Stimulated activated naive CD8-positive, alpha-beta T cell treated with anti-CD3 and anti-CD28 coated beads, Interleukin-15, Interleukin-2, amounts not matched to agents 100 ng/mL and 50 ng/mL, for 24 hours (primary cell): ENCODE data around the gene LRP5.

Experiments
- H3K27ac Mint-ChIP-seq: one replicate; pipeline ENCODE4 v1.8.0; 2021; ENCODE audit warnings: mild to moderate bottlenecking, mixed read lengths
- H3K27me3 Mint-ChIP-seq: one replicate; pipeline ENCODE4 v1.8.0; 2021; ENCODE audit warnings: mixed read lengths
- H3K36me3 Mint-ChIP-seq: one replicate; pipeline ENCODE4 v1.8.0; 2021; ENCODE audit warnings: low read depth, mixed read lengths
- H3K4me1 Mint-ChIP-seq: one replicate; pipeline ENCODE4 v1.8.0; 2021; ENCODE audit warnings: low read depth, mixed read lengths
- H3K4me3 Mint-ChIP-seq: one replicate; pipeline ENCODE4 v1.8.0; 2021; ENCODE audit warnings: mild to moderate bottlenecking, mixed read lengths
- H3K9me3 Mint-ChIP-seq: one replicate; pipeline ENCODE4 v1.8.0; 2021; ENCODE audit warnings: mixed read lengths

LRP5 gene

DNA sequence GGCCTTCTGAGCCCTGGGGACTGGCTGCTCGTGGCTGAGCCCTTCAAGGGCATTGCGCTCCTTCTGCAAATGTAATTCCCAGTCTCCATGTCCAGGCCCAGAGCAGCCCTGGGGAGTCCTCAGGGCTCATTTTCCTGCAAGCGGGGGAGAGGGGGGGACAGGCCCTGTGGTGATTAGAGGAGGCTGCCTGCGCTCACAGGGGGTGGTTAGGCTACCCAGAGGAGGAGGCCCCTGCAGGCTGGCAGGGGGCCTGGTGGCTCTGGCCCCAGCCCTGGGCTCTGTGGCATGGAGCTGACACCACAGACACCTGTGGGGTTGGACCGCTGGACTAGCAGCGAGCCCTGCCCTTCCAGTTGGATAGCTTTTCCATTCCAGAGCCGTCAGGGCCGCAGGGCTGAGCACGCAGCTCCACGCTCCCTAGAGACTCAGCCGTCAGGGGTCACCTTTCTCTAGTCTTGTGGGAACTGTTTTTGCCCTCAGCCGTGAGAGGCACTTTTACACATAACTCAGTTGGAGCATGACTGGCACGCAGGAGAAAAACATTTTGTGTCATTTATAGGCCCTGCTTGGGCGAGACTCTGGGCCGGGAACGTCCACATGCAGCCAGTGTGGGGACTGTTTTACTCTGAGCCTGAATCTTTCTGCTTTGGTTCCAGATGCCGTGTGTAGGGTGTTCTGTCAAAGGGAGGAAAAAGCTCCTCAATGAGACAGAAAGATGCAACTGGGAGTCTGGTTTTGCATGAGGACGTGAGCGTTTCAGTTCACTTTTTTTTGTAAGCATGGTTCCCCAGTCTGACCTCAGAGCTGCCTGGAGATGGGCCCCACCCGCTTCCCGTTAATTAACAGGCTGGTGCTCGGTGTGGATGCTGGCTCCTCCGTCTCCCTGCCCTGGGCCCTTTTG, 58.1 kb downstream of the LRP5 start:
- H3K27ac Mint-ChIP-seq: no peak overlapping the region
- no peak overlapping the region for H3K4me3 Mint-ChIP-seq
- no peaks in the 10 kb centered on the region for H3K9me3 Mint-ChIP-seq
- H3K36me3 Mint-ChIP-seq: no peaks in the 10 kb centered on the region
- H3K27me3 Mint-ChIP-seq: no peaks in the 10 kb centered on the region
- H3K4me1 Mint-ChIP-seq: peaks cover 12% of the 10 kb centered on the region

- Mint-ChIP-seq H3K27ac (no peak overlapping the region), H3K4me1 (peaks cover 12% of the 10 kb centered on the region), H3K9me3 (no peaks in the 10 kb centered on the region)
These were observed 59.0 kb downstream of the LRP5 start for GRCh38 chr11:68371171-68372041.

DNA sequence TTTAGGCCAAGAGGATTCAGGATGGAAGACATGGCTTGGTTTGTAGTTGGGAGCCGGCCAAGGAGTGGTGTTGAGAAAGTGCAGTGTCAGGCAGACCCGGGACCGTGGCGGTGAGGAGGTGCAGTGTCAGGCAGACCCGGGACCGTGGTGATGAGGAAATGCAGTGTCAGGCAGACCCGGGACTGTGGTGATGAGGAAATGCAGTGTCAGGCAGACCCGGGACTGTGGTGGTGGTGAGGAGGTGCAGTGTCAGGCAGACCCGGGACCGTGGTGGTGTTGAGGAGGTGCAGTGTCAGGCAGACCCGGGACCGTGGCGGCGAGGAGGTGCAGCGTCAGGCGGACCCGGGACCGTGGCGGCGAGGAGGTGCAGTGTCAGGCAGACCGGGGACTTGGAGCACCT, 59.7 kb downstream of the LRP5 start:
- Mint-ChIP-seq H3K27me3 (no peaks in the 10 kb centered on the region), H3K27ac (no peak overlapping the region), H3K4me1 (peaks cover 12% of the 10 kb centered on the region)

More at GRCh38 chr11:68371171-68372041, 59.0 kb downstream of the LRP5 start:
- H3K36me3 Mint-ChIP-seq: no peaks in the 10 kb centered on the region
- no peaks in the 10 kb centered on the region for H3K27me3 Mint-ChIP-seq
- H3K4me3 Mint-ChIP-seq: no peak overlapping the region

GRCh38 chr11:68372625-68373024, 60.2 kb downstream of the LRP5 start:
- Mint-ChIP-seq H3K9me3 (no peaks in the 10 kb centered on the region), H3K4me3 (no peak overlapping the region), H3K27me3 (no peaks in the 10 kb centered on the region), H3K27ac (no peak overlapping the region), H3K36me3 (no peaks in the 10 kb centered on the region), H3K4me1 (peaks cover 12% of the 10 kb centered on the region)

More for the DNA sequence above, 59.7 kb downstream of the LRP5 start:
- Mint-ChIP-seq H3K36me3 (no peaks in the 10 kb centered on the region), H3K4me3 (no peak overlapping the region), H3K9me3 (no peaks in the 10 kb centered on the region)

DNA sequence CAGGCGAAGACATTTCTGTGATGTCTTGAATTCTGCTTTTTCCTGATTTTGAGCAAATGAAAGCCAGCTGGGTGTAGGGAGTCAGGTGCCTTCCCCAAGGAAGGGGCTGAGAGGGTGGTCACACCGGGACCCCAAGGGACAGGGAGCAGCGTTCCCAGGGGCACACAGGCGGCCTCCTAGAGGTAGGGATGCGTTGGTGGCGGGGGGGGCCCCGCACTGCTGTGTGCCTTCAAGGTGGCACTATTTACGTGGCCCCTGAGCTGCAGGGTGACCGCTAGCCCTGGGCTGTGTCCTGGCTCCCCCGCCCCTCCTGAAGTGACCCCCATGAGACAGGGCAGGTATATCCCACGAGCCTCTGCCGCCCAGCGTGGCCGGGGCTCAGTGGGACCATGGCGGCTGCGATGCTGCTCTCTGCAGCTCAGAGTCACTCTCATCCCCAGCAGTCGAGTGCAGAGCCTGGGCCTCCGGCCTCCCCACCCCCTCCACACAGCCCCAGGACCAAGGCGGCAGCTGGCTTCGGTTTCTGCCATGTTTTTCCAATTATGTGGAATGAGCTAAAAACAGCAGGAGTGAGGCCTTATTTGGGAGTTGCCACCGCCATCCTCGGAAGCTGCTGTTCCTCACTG, 60.9 kb downstream of the LRP5 start:
- Mint-ChIP-seq H3K4me3 (no peak overlapping the region), H3K9me3 (no peaks in the 10 kb centered on the region), H3K27me3 (no peaks in the 10 kb centered on the region), H3K36me3 (no peaks in the 10 kb centered on the region), H3K4me1 (peaks cover 12% of the 10 kb centered on the region), H3K27ac (no peak overlapping the region)

DNA sequence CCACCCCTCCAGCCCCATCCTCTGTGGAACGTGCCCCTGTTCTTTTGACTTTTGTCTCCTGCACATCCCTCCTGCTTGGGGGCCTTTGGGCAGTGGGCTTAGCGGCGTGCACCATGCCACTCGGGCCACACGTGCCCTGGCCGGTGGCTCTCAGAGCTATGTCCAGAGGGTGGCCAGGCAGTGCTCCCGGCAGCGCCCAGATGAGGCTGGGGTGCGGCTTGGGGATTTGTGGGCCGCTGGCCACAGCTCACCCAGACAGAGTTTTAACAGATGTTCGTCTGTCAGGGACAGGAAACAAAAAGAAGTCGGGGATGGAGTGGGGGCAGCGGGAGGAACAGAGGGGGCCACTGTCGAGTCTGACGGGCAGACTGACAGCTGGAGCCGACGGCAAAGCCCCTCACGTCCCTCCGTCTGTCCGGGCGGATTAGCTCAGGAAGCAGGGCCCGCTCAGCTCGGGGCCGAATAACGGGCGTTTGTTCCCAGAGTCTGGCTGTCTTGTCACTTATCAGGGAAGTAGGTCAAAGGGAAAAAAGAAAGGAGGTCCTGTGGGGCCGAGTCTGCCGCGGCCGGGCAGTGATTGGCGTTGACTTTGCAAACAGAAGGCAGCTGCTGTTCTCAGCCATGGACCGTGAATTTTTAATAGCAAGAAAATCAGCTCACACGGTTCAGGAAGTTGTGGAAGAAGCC, 61.6 kb downstream of the LRP5 start:
- no peaks in the 10 kb centered on the region for H3K9me3 Mint-ChIP-seq
- peaks cover 12% of the 10 kb centered on the region for H3K4me1 Mint-ChIP-seq
- no peak overlapping the region for H3K27ac Mint-ChIP-seq
- no peaks in the 10 kb centered on the region for H3K36me3 Mint-ChIP-seq
- no peaks in the 10 kb centered on the region for H3K27me3 Mint-ChIP-seq
- no peak overlapping the region for H3K4me3 Mint-ChIP-seq

DNA sequence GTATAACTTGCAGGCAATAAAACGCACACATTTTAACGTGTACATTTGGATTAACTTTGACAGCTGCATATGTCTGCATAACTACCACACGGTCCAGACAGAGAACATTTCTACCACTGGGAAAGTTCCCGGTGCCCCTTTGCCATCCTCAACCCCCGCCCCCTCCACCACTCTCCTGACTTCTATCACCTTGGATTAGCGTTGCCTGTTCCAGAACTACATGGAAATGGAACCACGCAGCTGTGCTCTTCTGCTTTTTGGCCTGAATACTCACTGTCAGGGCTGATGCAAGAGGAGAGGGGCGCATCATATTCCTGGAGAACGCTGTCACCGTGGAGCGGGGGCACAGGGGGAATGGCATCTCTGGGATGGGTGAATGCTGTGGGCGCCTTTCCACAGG, 62.1 kb downstream of the LRP5 start:
- Mint-ChIP-seq H3K27me3 (no peaks in the 10 kb centered on the region), H3K36me3 (no peaks in the 10 kb centered on the region), H3K27ac (no peak overlapping the region), H3K4me3 (no peak overlapping the region), H3K9me3 (no peaks in the 10 kb centered on the region), H3K4me1 (peaks cover 12% of the 10 kb centered on the region)

GRCh38 chr11:68375337-68375736, 62.9 kb downstream of the LRP5 start:
- Mint-ChIP-seq H3K27me3 (no peaks in the 10 kb centered on the region), H3K9me3 (no peaks in the 10 kb centered on the region), H3K4me1 (peaks cover 20% of the 10 kb centered on the region), H3K4me3 (no peak overlapping the region), H3K36me3 (no peaks in the 10 kb centered on the region), H3K27ac (no peak overlapping the region)

DNA sequence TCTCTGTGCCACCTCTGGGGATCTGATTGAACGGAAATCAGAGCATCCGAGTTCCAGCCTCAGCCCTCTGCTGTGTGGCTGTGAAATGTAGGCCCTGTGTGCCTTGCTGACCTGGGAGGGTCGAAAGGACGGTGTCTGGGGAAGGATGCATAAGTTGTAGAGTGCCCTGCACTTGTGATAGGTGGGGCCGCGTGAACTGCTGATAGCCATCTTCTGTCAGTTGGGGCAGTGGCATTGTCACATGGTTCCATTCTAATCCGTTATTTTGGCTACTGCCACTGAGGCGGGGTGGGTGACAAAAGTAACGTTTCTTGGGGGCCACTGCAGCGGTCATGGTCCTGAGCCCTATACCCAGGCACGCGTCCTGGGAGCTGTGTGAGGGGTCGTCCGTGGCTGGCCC, 63.4 kb downstream of the LRP5 start:
- Mint-ChIP-seq H3K4me3 (no peak overlapping the region), H3K9me3 (no peaks in the 10 kb centered on the region), H3K27me3 (no peaks in the 10 kb centered on the region), H3K27ac (no peak overlapping the region), H3K4me1 (peaks cover 23% of the 10 kb centered on the region), H3K36me3 (no peaks in the 10 kb centered on the region)

- no peaks in the 10 kb centered on the region for H3K27me3 Mint-ChIP-seq
- H3K9me3 Mint-ChIP-seq: no peaks in the 10 kb centered on the region
- H3K36me3 Mint-ChIP-seq: no peaks in the 10 kb centered on the region
- H3K4me3 Mint-ChIP-seq: no peak overlapping the region
- H3K4me1 Mint-ChIP-seq: peaks cover 18% of the 10 kb centered on the region
- H3K27ac Mint-ChIP-seq: no peak overlapping the region
These were observed 65.0 kb downstream of the LRP5 start for GRCh38 chr11:68377389-68377795.

GRCh38 chr11:68379206-68379605, 66.8 kb downstream of the LRP5 start:
- no peaks in the 10 kb centered on the region for H3K9me3 Mint-ChIP-seq
- no peaks in the 10 kb centered on the region for H3K36me3 Mint-ChIP-seq
- no peaks in the 10 kb centered on the region for H3K27me3 Mint-ChIP-seq
- H3K4me1 Mint-ChIP-seq: peaks cover 18% of the 10 kb centered on the region
- H3K27ac Mint-ChIP-seq: no peak overlapping the region
- H3K4me3 Mint-ChIP-seq: no peak overlapping the region

DNA sequence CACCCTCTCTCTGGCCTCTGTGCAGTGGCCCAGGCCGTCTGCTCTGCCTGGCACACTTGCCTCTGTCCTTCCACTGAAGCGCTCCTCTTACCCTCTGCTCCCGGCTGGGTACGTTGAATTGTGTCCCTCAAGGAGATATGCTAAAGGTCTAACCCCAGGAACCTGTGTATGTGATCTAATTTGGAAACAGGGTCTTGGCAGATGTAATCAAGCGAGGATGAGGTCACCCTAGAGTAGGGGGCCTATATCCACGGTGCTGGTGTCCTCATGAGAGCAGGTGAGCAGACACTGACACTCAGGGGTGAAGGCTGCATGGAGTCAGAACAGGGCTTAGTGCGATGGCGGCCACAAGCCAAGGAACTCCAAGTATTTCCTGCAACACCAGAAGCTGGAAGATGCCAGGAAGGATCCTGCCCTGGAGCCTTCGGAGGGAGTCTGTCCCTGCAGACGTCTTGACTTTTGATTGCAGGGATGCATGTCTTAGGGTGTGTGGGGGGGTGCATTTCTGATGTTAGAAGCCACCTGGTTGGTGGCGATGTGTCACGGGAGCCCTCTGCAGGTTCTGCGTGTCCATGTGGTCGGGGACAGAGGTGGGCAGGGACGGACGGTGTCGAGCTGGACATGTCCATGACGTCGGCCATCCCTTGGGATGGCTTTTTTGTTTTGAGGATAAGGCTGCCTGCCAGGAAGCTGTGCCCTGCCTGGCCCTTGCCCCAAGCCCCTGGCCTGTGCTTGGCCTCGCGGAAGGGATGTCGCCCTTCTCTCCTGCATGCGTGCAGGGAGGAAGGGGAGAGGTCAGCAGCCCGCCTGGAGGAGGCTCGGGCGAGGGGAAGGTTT, 68.6 kb downstream of the LRP5 start:
- no peaks in the 10 kb centered on the region for H3K36me3 Mint-ChIP-seq
- no peak overlapping the region for H3K4me3 Mint-ChIP-seq
- peaks cover 18% of the 10 kb centered on the region for H3K4me1 Mint-ChIP-seq
- H3K9me3 Mint-ChIP-seq: no peaks in the 10 kb centered on the region
- H3K27ac Mint-ChIP-seq: no peak overlapping the region
- H3K27me3 Mint-ChIP-seq: no peaks in the 10 kb centered on the region

- H3K36me3 Mint-ChIP-seq: no peaks in the 10 kb centered on the region
- H3K9me3 Mint-ChIP-seq: no peaks in the 10 kb centered on the region
- no peak overlapping the region for H3K4me3 Mint-ChIP-seq
- peaks cover 18% of the 10 kb centered on the region for H3K4me1 Mint-ChIP-seq
- H3K27ac Mint-ChIP-seq: no peak overlapping the region
- no peaks in the 10 kb centered on the region for H3K27me3 Mint-ChIP-seq
These were observed 69.3 kb downstream of the LRP5 start for GRCh38 chr11:68381716-68382115.
